Measurements from ENCODE around the gene ZBTB5. TPM values are rescaled to one million over a fixed set of nuclear protein-coding genes. Genes with fewer than 3 reads are reported as not detected.
"Not testable (repeated sequence)": the region's sequence is repeated elsewhere in the genome, so short reads cannot be mapped to it uniquely, and the experiment has no call there.

The ZBTB5 gene
- total RNA-seq, 4 donors from 2014 or later = 5.6 to 7.0 (median 6.7) TPM

- no peak for ATAC-seq
- Histone ChIP-seq H3K9me3 (no peaks in the 10 kb centered on the region), H3K4me3 (no peak overlapping the region), H3K27me3 (no peaks in the 10 kb centered on the region), H3K27ac (no peak overlapping the region), H3K36me3 (peaks cover 0 to 44% of the 10 kb centered on the region in 2 donors), H3K4me1 (peaks cover 28 to 32% of the 10 kb centered on the region in 2 donors)
- intact Hi-C loops (cut with DNase I; ENCODE audit: low total_unique reads) = no loop called here
- in situ Hi-C loops (cut with MboI; ENCODE audit: low sequenced_read_pairs in 4 of 4) = no loop called here
- no peak for DNase-seq
- TF ChIP-seq CTCF (IDR thresholded peaks at IDR 0.05 in 4 of 5, conservative IDR thresholded peaks at IDR 0.05 in 1 of 5) = no peak
- no peak for TF ChIP-seq POLR2A (IDR thresholded peaks at IDR 0.05)
Observed at GRCh38 chr9:37428345-37428744, 36.9 kb downstream of the ZBTB5 start.

DNA sequence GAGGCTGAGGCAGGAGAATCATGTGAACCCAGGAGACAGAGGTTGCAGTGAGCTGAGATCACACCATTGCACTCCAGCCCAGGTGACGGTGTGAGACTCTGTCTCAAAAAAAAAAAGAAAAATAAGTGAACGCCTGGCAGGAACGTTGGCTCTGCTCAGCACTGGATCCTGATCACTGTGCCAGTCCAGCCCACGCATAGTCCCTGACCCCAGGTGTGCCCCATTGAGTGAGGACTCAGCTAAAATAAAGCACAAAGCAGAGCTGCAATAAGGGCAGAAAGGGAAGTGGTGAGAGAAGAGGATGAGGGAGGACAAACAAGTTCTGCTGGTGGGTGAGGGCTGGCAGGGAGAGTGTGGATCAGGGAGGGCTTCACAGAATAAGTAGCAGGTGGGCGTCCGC, 38.4 kb downstream of the ZBTB5 start:
- Histone ChIP-seq H3K27ac (no peak overlapping the region), H3K27me3 (no peaks in the 10 kb centered on the region), H3K36me3 (peaks cover 0 to 44% of the 10 kb centered on the region in 2 donors), H3K4me3 (no peak overlapping the region), H3K4me1 (peaks cover 24 to 26% of the 10 kb centered on the region in 2 donors), H3K9me3 (no peaks in the 10 kb centered on the region)
- intact Hi-C loops (cut with DNase I; ENCODE audit: low total_unique reads) (no loop called here), in situ Hi-C loops (cut with MboI; ENCODE audit: low sequenced_read_pairs in 4 of 4) (no loop called here)
- no peak for TF ChIP-seq CTCF (IDR thresholded peaks at IDR 0.05 in 4 of 5, conservative IDR thresholded peaks at IDR 0.05 in 1 of 5)
- no peak for TF ChIP-seq POLR2A (IDR thresholded peaks at IDR 0.05)
- no peak for ATAC-seq
- no peak for DNase-seq

DNA sequence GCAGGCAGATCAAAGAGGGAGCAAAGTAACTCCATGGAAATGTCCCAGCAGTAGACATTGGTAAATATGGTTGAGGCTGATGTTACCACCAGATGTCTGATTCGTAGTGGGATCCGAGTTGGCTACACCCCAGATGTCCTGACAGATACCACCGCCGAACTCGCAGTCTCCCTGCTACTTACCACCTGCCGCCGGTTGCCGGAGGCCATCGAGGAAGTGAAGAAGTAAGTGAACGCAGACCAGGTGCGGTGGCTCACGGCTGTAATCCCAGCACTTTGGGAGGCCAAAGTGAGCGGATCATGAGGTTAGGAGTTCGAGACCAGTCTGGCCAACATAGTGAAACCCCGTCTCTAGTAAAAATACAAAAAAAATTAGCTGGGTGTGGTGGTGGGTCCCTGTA, 38.8 kb downstream of the ZBTB5 start:
- H3K9me3 ChIP-seq; ATAC-seq; intact Hi-C loops (cut with DNase I; ENCODE audit: low total_unique reads); H3K4me3 ChIP-seq; DNase-seq; H3K27me3 ChIP-seq; H3K27ac ChIP-seq; in situ Hi-C loops (cut with MboI; ENCODE audit: low sequenced_read_pairs in 4 of 4): not testable (repeated sequence)
- peaks cover 25 to 27% of the 10 kb centered on the region in 2 donors for H3K4me1 ChIP-seq
- H3K36me3 ChIP-seq = peaks cover 0 to 44% of the 10 kb centered on the region in 2 donors

- no peak for TF ChIP-seq POLR2A (IDR thresholded peaks at IDR 0.05)
- no peak for TF ChIP-seq CTCF (IDR thresholded peaks at IDR 0.05 in 4 of 5, conservative IDR thresholded peaks at IDR 0.05 in 1 of 5)
- H3K27ac ChIP-seq = no peak overlapping the region
- in situ Hi-C loops (cut with MboI; ENCODE audit: low sequenced_read_pairs in 4 of 4) (no loop called here), intact Hi-C loops (cut with DNase I; ENCODE audit: low total_unique reads) (no loop called here)
- H3K36me3 ChIP-seq = peaks cover 0 to 38% of the 10 kb centered on the region in 2 donors
- peaks cover 25 to 27% of the 10 kb centered on the region in 2 donors for H3K4me1 ChIP-seq
- DNase-seq (no peak), ATAC-seq (no peak)
- H3K4me3 ChIP-seq = no peak overlapping the region
- no peaks in the 10 kb centered on the region for H3K27me3 ChIP-seq
- no peaks in the 10 kb centered on the region for H3K9me3 ChIP-seq
Observed at GRCh38 chr9:37425298-37425752, 39.9 kb downstream of the ZBTB5 start.

DNA sequence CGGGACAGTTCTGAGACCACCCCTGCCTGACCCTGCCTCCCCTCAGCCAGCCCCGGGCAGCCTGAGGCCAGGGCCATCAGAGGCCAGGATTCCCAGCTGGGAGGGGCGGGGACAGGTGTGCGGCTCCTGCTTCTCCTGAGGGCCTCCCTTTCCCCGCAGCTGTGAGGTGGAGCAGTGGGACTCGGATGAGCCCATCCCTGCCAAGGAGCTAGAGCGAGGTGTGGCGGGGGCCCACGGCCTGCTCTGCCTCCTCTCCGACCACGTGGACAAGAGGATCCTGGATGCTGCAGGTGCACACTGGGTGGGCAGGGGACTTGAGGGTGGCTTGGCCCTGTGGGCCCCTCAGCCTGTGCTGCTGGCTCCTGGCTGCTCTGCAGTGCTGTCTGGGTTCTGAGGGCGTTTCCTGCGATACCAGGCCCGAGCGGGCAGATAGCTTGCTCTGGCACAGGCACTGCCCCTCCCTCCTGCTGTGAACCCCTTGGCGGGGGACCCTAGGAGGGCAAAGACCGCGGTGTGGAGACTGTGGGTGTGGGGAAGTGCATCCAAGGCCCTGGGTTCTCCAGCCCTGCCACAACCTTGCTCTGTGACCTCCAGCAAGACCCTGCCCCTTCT, 40.5 kb downstream of the ZBTB5 start:
- intact Hi-C loops (cut with DNase I; ENCODE audit: low total_unique reads) = loop anchor here (5.0 kb wide), 3 partner anchors 63 to 302 kb away; partner anchors contain the start of genes POLR1E, TOMM5 and ZCCHC7
- ATAC-seq (no peak), DNase-seq (no peak)
- no peaks in the 10 kb centered on the region for H3K27me3 ChIP-seq
- TF ChIP-seq POLR2A (IDR thresholded peaks at IDR 0.05) = no peak
- no peak for TF ChIP-seq CTCF (IDR thresholded peaks at IDR 0.05 in 4 of 5, conservative IDR thresholded peaks at IDR 0.05 in 1 of 5)
- H3K36me3 ChIP-seq = peaks cover 0 to 32% of the 10 kb centered on the region in 2 donors
- no peak overlapping the region for H3K4me3 ChIP-seq
- H3K4me1 ChIP-seq = peaks cover 25 to 27% of the 10 kb centered on the region in 2 donors
- H3K27ac ChIP-seq = peak overlapping the region in 1 of 4 donors; percentile 93
- no peaks in the 10 kb centered on the region for H3K9me3 ChIP-seq
- in situ Hi-C loops (cut with MboI; ENCODE audit: low sequenced_read_pairs in 4 of 4) = no loop called here

Data from gastrocnemius medialis (tissue), 4 donors.